Body of pancreas (tissue), 4 donors: ENCODE results near the gene PPP2R5C. TPM values are rescaled to one million over a fixed set of nuclear protein-coding genes. Genes with fewer than 3 reads are reported as not detected.

Experiments used
- ATAC-seq: fragments of 150-250 bp; one replicate; pipeline ENCODE4 v1.9.1; 2016
- DNase-seq, 4 donors: peaks; one replicate each; pipeline ENCODE4 v3.0.0-alpha.2; 2019
- H3K27ac ChIP-seq, 4 donors: fragments of 200-600 bp; sonication (generic); 1 replicate in 3 of 4; 2 replicates in 1 of 4; pipeline versions ENCODE4 v1.5.1 to v1.6.1; 2016 to 2019; ENCODE audit warnings: mild to moderate bottlenecking in 1 of 4, mixed read lengths in 1 of 4, moderate library complexity in 1 of 4
- H3K27me3 ChIP-seq, 2 donors: fragments of 200-600 bp; sonication (generic); one replicate each; pipeline ENCODE4 v1.6.0; 2016; ENCODE audit warnings: mild to moderate bottlenecking in 1 of 2
- H3K36me3 ChIP-seq, 2 donors: fragments of 200-600 bp; sonication (generic); replicated peaks in 1 of 2; 2 replicates each; pipeline ENCODE4 v1.5.1; 2016; ENCODE audit warnings: low read depth in 2 of 2; ENCODE audit not compliant: insufficient read depth in 1 of 2
- H3K4me1 ChIP-seq: fragments of 200-600 bp; sonication (generic); one replicate; pipeline ENCODE4 v1.6.0; 2016
- H3K4me3 ChIP-seq, 2 donors: fragments of 200-600 bp; sonication (generic); 1 replicate in 1 of 2; 2 replicates in 1 of 2; pipeline ENCODE4 v1.5.1; 2016 to 2019
- H3K9me3 ChIP-seq, 3 donors: fragments of 200-600 bp; sonication (generic); 1 replicate in 2 of 3; 2 replicates in 1 of 3; pipeline ENCODE4 v1.5.1; 2016
- CTCF ChIP-seq, 7 experiments: fragments of 450-650 bp in 4 of 7; fragments of 200-600 bp in 3 of 7; sonication (generic) in 3 of 7; IDR thresholded peaks; one replicate each; pipeline ENCODE4 v1.5.1; 2016 to 2019; ENCODE audit warnings: antibody characterized with exemption in 7 of 7
- POLR2A ChIP-seq, 3 donors: fragments of 450-650 bp; IDR thresholded peaks; one replicate each; pipeline ENCODE4 v1.6.1; 2016; ENCODE audit warnings: antibody characterized with exemption in 3 of 3, mild to moderate bottlenecking in 2 of 3
- WGBS, 2 donors: methylation state at CpG; one replicate each; pipeline ENCODE4 v1.1.5; 2017; 5-methylcytosine and 5-hydroxymethylcytosine counted together
- intact Hi-C: fragments of 100-400 bp; cut with DNase I; formaldehyde crosslinking; loops from one replicate; pipeline ENCODE4 v1.15.1; 2023
- total RNA-seq, 2 donors: library from RNA; depleted of rRNA; stranded (reverse); fragments of >200 nt; gene quantifications; one replicate each; pipeline ENCODE4 v1.1.0, GENCODE V29; 2016

The PPP2R5C gene
- total RNA-seq, 2 donors from 2014 or later = 59.0 to 77.6 TPM

GRCh38 chr14:101817501-101818001 lies 56.0 kb downstream of the PPP2R5C start:
- 65 to 66% methylated on average over 11 of the region's 11 CpGs for WGBS, 2 donors
- DNase-seq (no peak), ATAC-seq (no peak)
- no peak for TF ChIP-seq CTCF (IDR thresholded peaks at IDR 0.05)
- no peak for TF ChIP-seq POLR2A (IDR thresholded peaks at IDR 0.05)
- no peaks in the 10 kb centered on the region for H3K36me3 ChIP-seq
- intact Hi-C loops = no loop called here
- H3K4me3 ChIP-seq = no peak overlapping the region
- no peaks in the 10 kb centered on the region for H3K27me3 ChIP-seq
- peaks cover 29% of the 10 kb centered on the region for H3K4me1 ChIP-seq
- no peaks in the 10 kb centered on the region for H3K9me3 ChIP-seq
- peak overlapping the region in 1 of 4 donors; percentile 36 for H3K27ac ChIP-seq

GRCh38 chr14:101819251-101819990 lies 57.9 kb downstream of the PPP2R5C start:
- no peak overlapping the region for H3K27ac ChIP-seq
- H3K27me3 ChIP-seq = no peaks in the 10 kb centered on the region
- H3K4me3 ChIP-seq = no peak overlapping the region
- peaks cover 25% of the 10 kb centered on the region for H3K4me1 ChIP-seq
- H3K9me3 ChIP-seq = no peaks in the 10 kb centered on the region
- no peaks in the 10 kb centered on the region for H3K36me3 ChIP-seq
- DNase-seq = no peak
- intact Hi-C loops = no loop called here
- no peak for ATAC-seq
- TF ChIP-seq POLR2A (IDR thresholded peaks at IDR 0.05) (no peak), CTCF (IDR thresholded peaks at IDR 0.05) (no peak)
- WGBS, 2 donors = 90 to 93% methylated on average over 16 of the region's 16 CpGs

GRCh38 chr14:101820283-101820798 lies 58.8 kb downstream of the PPP2R5C start:
- Histone ChIP-seq H3K4me1 (peaks cover 20% of the 10 kb centered on the region), H3K4me3 (no peak overlapping the region), H3K36me3 (no peaks in the 10 kb centered on the region), H3K9me3 (no peaks in the 10 kb centered on the region), H3K27me3 (no peaks in the 10 kb centered on the region), H3K27ac (no peak overlapping the region)
- DNase-seq = no peak
- no peak for ATAC-seq
- 77 to 82% methylated on average over 10 of the region's 10 CpGs for WGBS, 2 donors
- TF ChIP-seq POLR2A (IDR thresholded peaks at IDR 0.05) = no peak
- no peak for TF ChIP-seq CTCF (IDR thresholded peaks at IDR 0.05)
- intact Hi-C loops = no loop called here

GRCh38 chr14:101821528-101821927 lies 60.0 kb downstream of the PPP2R5C start:
- Histone ChIP-seq H3K27me3 (no peaks in the 10 kb centered on the region), H3K27ac (no peak overlapping the region), H3K36me3 (no peaks in the 10 kb centered on the region), H3K9me3 (no peaks in the 10 kb centered on the region), H3K4me3 (no peak overlapping the region), H3K4me1 (peaks cover 19% of the 10 kb centered on the region)
- ATAC-seq = no peak
- TF ChIP-seq POLR2A (IDR thresholded peaks at IDR 0.05) = peak in 1 of 3 donors; percentile 7
- no peak for TF ChIP-seq CTCF (IDR thresholded peaks at IDR 0.05)
- DNase-seq = no peak
- intact Hi-C loops = no loop called here
- 88 to 94% methylated on average over 11 of the region's 11 CpGs for WGBS, 2 donors
